GM10266 (cell line): Measurements from ENCODE around the gene ZNF280A.

Experiments used
- DNase-seq: peaks from one replicate; pipeline ENCODE4 v3.0.0; 2012; ENCODE audit errors: extremely low spot score
- CTCF ChIP-seq: IDR thresholded peaks from 2 replicates; pipeline ENCODE4 v1.5.1; 2012; ENCODE audit warnings: mild to moderate bottlenecking, low read depth; ENCODE audit not compliant: control insufficient read depth, insufficient read depth; ENCODE audit errors: missing control alignments

ZNF280A gene

DNA sequence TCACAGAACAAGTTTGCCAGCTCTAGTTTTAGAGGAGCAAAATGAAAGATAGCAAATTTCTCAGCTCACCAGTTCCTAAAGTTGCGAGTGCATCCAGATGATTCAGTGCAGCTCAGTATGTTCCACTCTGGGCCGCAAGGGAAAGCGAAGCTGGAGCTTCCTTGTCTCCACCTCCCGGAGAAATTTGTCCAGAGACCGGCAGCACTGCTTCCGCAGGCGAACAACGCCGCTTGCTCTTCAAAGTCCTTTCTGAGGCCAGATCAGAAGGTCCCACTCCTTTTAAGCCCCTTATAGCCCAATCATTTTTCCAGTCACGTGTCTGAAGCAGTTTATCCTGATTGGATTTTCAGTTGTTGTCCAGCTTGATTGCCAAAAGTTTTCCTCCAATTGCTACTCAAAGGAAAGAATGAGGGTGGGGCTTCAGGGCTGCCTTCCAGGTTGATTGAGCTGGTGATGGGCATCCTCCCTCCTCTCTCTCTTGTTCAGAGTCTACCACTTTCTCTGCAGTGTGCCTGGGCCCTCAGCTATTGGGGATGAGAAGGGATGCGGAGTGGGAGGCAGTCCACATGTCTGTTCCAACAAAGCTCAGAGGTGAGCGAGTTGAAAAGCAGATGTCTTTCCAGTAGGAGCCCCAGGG is at the start of gene ZNF280A:
TSS of gene ZNF280A (minus strand) at position 251 of the 637 bp plus-strand sequence. CDS start 4,640 bp downstream, outside the sequence.
- no peak for TF ChIP-seq CTCF
- DNase-seq: no peak

DNA sequence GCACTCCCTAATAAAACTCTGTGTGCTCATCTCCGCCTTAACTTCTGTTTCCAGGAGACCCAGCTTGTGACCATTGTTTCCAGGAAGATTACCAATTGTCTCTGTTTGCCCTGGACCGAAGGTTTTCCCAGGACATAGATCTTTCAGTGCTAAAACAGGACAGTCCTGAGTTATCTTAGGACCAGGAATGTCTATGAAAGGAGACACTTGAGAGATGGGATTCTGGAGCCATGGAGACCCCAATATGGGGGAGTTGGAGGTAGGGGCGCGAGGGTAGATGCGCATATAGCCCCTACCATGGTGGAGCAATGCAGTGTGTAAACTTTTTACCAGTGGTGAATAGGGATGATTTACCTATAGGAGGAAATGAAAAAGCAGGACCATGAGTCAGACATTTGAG is 49.1 kb upstream of the ZNF280A start:
- no peak for DNase-seq
- TF ChIP-seq CTCF: no peak

DNA sequence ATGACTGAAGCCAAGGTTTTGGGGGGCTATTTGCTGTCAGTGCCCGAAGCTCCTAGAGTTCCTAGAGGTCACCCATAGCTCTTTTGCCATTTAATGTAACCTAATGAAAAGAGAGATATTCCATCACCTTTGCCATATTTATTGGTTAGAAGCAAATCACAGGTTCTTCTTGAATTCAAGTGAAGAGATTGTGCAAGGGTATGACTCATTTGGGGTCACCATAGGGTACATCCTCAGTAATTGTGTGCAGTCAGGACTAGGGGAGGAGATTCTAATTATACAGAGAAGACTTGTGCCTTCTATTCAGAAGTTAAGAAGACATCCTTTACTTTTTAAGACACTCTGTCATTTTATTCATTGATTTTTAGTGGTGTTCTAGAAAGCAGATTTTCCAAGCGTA is 45.9 kb upstream of the ZNF280A start:
- no peak for TF ChIP-seq CTCF
- DNase-seq: no peak

GRCh38 chr22:22558972-22559603 is 39.0 kb upstream of the ZNF280A start, which contains the start of gene PRAME:
TSS of gene PRAME (minus strand) at chr22:22559265. CDS start at chr22:22556832, 2,433 bp downstream.
- DNase-seq: peak; percentile 89

DNA sequence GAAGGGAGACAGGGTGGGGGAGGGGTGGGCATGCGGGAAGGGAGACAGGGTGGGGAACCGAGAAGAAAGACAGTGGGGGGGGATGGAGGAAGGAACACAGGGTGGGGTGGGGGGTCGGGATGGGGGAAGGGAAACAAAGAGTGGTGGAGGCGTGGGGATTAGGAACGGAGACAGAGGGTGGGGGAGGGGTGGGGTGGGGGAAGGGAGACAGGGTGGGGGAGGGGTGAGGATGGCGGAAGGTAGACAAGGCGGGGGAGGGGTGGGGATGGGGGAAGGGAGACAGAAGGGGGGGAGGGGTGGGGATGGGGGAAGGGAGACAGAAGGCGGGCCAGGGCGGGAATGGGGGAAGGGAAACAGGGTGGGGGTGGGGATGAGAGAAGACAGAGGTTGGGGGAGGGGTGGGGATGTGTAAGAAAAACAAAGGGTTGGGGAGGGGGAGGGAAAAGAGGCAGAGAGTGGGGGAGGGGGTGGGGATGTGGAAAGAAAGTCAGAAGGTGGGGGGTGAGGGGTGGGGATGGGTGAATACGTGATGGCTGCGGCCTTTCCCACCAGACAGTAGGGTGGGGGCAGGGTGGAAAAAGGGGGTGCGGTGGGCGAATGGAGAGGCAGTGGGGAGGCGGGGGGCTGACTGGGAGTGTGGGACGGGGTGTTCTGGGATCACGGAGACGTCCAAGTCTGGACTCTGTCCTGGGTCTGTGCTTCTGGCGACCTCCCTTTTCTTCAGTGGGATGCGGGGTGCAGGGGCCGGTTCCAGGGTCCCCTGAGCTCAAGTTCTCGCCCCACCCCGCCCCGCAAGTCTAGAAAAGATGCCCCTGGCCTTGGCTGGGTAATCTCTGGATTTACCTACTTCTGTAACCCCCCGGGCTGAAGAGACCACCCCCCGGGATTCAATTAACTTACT is 38.3 kb upstream of the ZNF280A start:
- DNase-seq: no peak
- no peak for TF ChIP-seq CTCF

More at GRCh38 chr22:22558972-22559603, 39.0 kb upstream of the ZNF280A start, which contains the start of gene PRAME:
- peak; percentile 69 for TF ChIP-seq CTCF

- TF ChIP-seq CTCF: no peak
Measured at GRCh38 chr22:22556995-22557925, 37.2 kb upstream of the ZNF280A start.

More at GRCh38 chr22:22556995-22557925, 37.2 kb upstream of the ZNF280A start:
- DNase-seq: no peak
